ENCODE data around the gene LGALS9. TPM values are rescaled to one million over a fixed set of nuclear protein-coding genes. Genes with fewer than 3 reads are reported as not detected.
"Not testable (repeated sequence)": the region's sequence is repeated elsewhere in the genome, so short reads cannot be mapped to it uniquely, and the experiment has no call there.

Gene LGALS9
- polyA plus RNA-seq, 3 donors = 149 to 581 (median 149) TPM

GRCh38 chr17:27674335-27674734 is 43.3 kb downstream of the LGALS9 start:
- no peak for DNase-seq
- Histone ChIP-seq H3K4me2 (replicated peaks; ENCODE audit: extremely low read depth, low read length, poor library complexity, severe bottlenecking) (no peak overlapping the region), H2AFZ (ENCODE audit: insufficient read depth, low read depth, low read length, poor library complexity, severe bottlenecking) (no peak overlapping the region), H3K36me3 (replicated peaks in 1 of 2; ENCODE audit: control insufficient read depth in 1 of 2, insufficient read depth in 2 of 2, low read length in 2 of 2) (no peaks in the 10 kb centered on the region), H3K9ac (ENCODE audit: insufficient read depth, low read length, poor library complexity, severe bottlenecking) (no peak overlapping the region), H3K4me3 (replicated peaks in 1 of 3; ENCODE audit: low read depth in 2 of 3, low read length in 3 of 3) (no peak overlapping the region), H3K4me1 (ENCODE audit: control insufficient read depth in 1 of 2, insufficient read depth in 2 of 2, low read length in 2 of 2) (no peaks in the 10 kb centered on the region), H3K9me3 (replicated peaks in 1 of 2; ENCODE audit: control insufficient read depth in 1 of 2, insufficient read depth in 1 of 2, low read length in 2 of 2) (no peaks in the 10 kb centered on the region), H4K20me1 (ENCODE audit: insufficient read depth, low read length) (no peaks in the 10 kb centered on the region), H3K27ac (ENCODE audit: low read depth in 1 of 2, low read length in 2 of 2) (no peak overlapping the region), H3K27me3 (ENCODE audit: control insufficient read depth in 2 of 2, insufficient read depth in 2 of 2, low read length in 2 of 2) (no peaks in the 10 kb centered on the region), H3K79me2 (ENCODE audit: insufficient read depth, low read length) (no peaks in the 10 kb centered on the region)
- intact Hi-C loops (cut with micrococcal nuclease) = no loop called here
- WGBS (ENCODE audit: insufficient coverage) = 95% methylated on average over 5 of the region's 6 CpGs
- no peak for TF ChIP-seq CTCF (IDR thresholded peaks at IDR 0.05)
- no peaks in the 10 kb centered on the region for H3K4me1 Mint-ChIP-seq
- H3K4me3 Mint-ChIP-seq = no peak overlapping the region
- peaks cover 1 to 3% (median 3%) of the 10 kb centered on the region in 3 donors for H3K27me3 Mint-ChIP-seq (ENCODE audit: low read depth in 3 of 3)
- H3K36me3 Mint-ChIP-seq = no peaks in the 10 kb centered on the region
- peaks cover 0 to 4% (median 0%) of the 10 kb centered on the region in 7 donors for H3K9me3 Mint-ChIP-seq
- H3K27ac Mint-ChIP-seq = no peak overlapping the region

GRCh38 chr17:27677191-27677590 is 46.2 kb downstream of the LGALS9 start:
- no peak overlapping the region for H3K4me2 ChIP-seq (replicated peaks; ENCODE audit: extremely low read depth, low read length, poor library complexity, severe bottlenecking)
- no peak overlapping the region for H2AFZ ChIP-seq (ENCODE audit: insufficient read depth, low read depth, low read length, poor library complexity, severe bottlenecking)
- peaks cover 0 to 4% (median 0%) of the 10 kb centered on the region in 7 donors for H3K9me3 Mint-ChIP-seq
- no peak overlapping the region for H3K27ac ChIP-seq (ENCODE audit: low read depth in 1 of 2, low read length in 2 of 2)
- H3K27me3 ChIP-seq (ENCODE audit: control insufficient read depth in 2 of 2, insufficient read depth in 2 of 2, low read length in 2 of 2) = no peaks in the 10 kb centered on the region
- H3K79me2 ChIP-seq (ENCODE audit: insufficient read depth, low read length) = no peaks in the 10 kb centered on the region
- 100% methylated on average over 2 of the region's 2 CpGs for WGBS (ENCODE audit: insufficient coverage)
- no peaks in the 10 kb centered on the region for H4K20me1 ChIP-seq (ENCODE audit: insufficient read depth, low read length)
- no peak overlapping the region for H3K4me3 Mint-ChIP-seq
- no peak for DNase-seq
- H3K9ac ChIP-seq (ENCODE audit: insufficient read depth, low read length, poor library complexity, severe bottlenecking) = no peak overlapping the region
- peaks cover 1 to 8% (median 3%) of the 10 kb centered on the region in 3 donors for H3K27me3 Mint-ChIP-seq (ENCODE audit: low read depth in 3 of 3)
- no peaks in the 10 kb centered on the region for H3K4me1 ChIP-seq (ENCODE audit: control insufficient read depth in 1 of 2, insufficient read depth in 2 of 2, low read length in 2 of 2)
- no peaks in the 10 kb centered on the region for H3K36me3 ChIP-seq (replicated peaks in 1 of 2; ENCODE audit: control insufficient read depth in 1 of 2, insufficient read depth in 2 of 2, low read length in 2 of 2)
- H3K36me3 Mint-ChIP-seq = no peaks in the 10 kb centered on the region
- H3K27ac Mint-ChIP-seq = no peak overlapping the region
- intact Hi-C loops (cut with micrococcal nuclease) = no loop called here
- no peak overlapping the region for H3K4me3 ChIP-seq (replicated peaks in 1 of 3; ENCODE audit: low read depth in 2 of 3, low read length in 3 of 3)
- no peaks in the 10 kb centered on the region for H3K4me1 Mint-ChIP-seq
- H3K9me3 ChIP-seq (replicated peaks in 1 of 2; ENCODE audit: control insufficient read depth in 1 of 2, insufficient read depth in 1 of 2, low read length in 2 of 2) = no peaks in the 10 kb centered on the region
- no peak for TF ChIP-seq CTCF (IDR thresholded peaks at IDR 0.05)

- peaks cover 15 to 33% (median 28%) of the 10 kb centered on the region in 7 donors for H3K9me3 Mint-ChIP-seq
- H3K4me2 ChIP-seq (replicated peaks; ENCODE audit: extremely low read depth, low read length, poor library complexity, severe bottlenecking); H3K79me2 ChIP-seq (ENCODE audit: insufficient read depth, low read length); intact Hi-C loops (cut with micrococcal nuclease); H3K27ac ChIP-seq (ENCODE audit: low read depth in 1 of 2, low read length in 2 of 2); H4K20me1 ChIP-seq (ENCODE audit: insufficient read depth, low read length); H3K9ac ChIP-seq (ENCODE audit: insufficient read depth, low read length, poor library complexity, severe bottlenecking); H3K4me3 Mint-ChIP-seq; DNase-seq; H2AFZ ChIP-seq (ENCODE audit: insufficient read depth, low read depth, low read length, poor library complexity, severe bottlenecking); H3K36me3 ChIP-seq (replicated peaks in 1 of 2; ENCODE audit: control insufficient read depth in 1 of 2, insufficient read depth in 2 of 2, low read length in 2 of 2); H3K27ac Mint-ChIP-seq; H3K4me1 ChIP-seq (ENCODE audit: control insufficient read depth in 1 of 2, insufficient read depth in 2 of 2, low read length in 2 of 2); H3K4me1 Mint-ChIP-seq; H3K27me3 Mint-ChIP-seq (ENCODE audit: low read depth in 3 of 3); H3K36me3 Mint-ChIP-seq; H3K4me3 ChIP-seq (replicated peaks in 1 of 3; ENCODE audit: low read depth in 2 of 3, low read length in 3 of 3); H3K27me3 ChIP-seq (ENCODE audit: control insufficient read depth in 2 of 2, insufficient read depth in 2 of 2, low read length in 2 of 2): not testable (repeated sequence)
- H3K9me3 ChIP-seq (replicated peaks in 1 of 2; ENCODE audit: control insufficient read depth in 1 of 2, insufficient read depth in 1 of 2, low read length in 2 of 2) = peaks cover 22 to 30% of the 10 kb centered on the region in 2 donors
- 82% methylated on average over 2 of the region's 3 CpGs for WGBS (ENCODE audit: insufficient coverage)
Observed at GRCh38 chr17:27686322-27686721, 55.3 kb downstream of the LGALS9 start.

Measured in CD14-positive monocyte (primary cell).